Muscle of leg (tissue), 11 donors: ENCODE measurements around the gene CHST11. TPM values are rescaled to one million over a fixed set of nuclear protein-coding genes. Genes with fewer than 3 reads are reported as not detected.
A peak's percentile ranks its signal among the peaks of the same experiment; 100 is the strongest.

Experiments
- DNase-seq: peaks from one replicate; pipeline ENCODE4 v3.0.0; 2013
- H3K27ac ChIP-seq: one replicate; pipeline ENCODE4 v1.5.1; 2013; ENCODE audit warnings: mild to moderate bottlenecking, low read length, control low read depth
- H3K27me3 ChIP-seq: one replicate; pipeline ENCODE4 v1.6.1; 2013; ENCODE audit warnings: low read length; ENCODE audit not compliant: control insufficient read depth, insufficient read depth
- H3K36me3 ChIP-seq: one replicate; pipeline ENCODE4 v1.6.1; 2013; ENCODE audit warnings: low read length; ENCODE audit not compliant: control insufficient read depth, insufficient read depth
- H3K4me1 ChIP-seq: one replicate; pipeline ENCODE4 v1.6.1; 2013; ENCODE audit warnings: low read length; ENCODE audit not compliant: control insufficient read depth, insufficient read depth
- H3K4me3 ChIP-seq: one replicate; pipeline ENCODE4 v1.5.1; 2013; ENCODE audit warnings: low read length, control low read depth
- H3K9me3 ChIP-seq: replicated peaks from 2 replicates; pipeline ENCODE4 v1.6.1; 2013; ENCODE audit warnings: low read depth, low read length; ENCODE audit not compliant: control insufficient read depth
- WGBS: methylation state at CpG from one replicate; pipeline ENCODE4 v1.1.5; 2013; ENCODE audit warnings: missing lambda C conversion rate; ENCODE audit not compliant: insufficient coverage; 5-methylcytosine and 5-hydroxymethylcytosine counted together
- polyA plus RNA-seq, 8 donors: library from polyadenylated mRNA; unstranded; fragments of 120-200 nt; gene quantifications; one replicate each; pipeline versions ENCODE4 v1.2.1 to v1.2.3, GENCODE V29; 2013; ENCODE audit warnings: inconsistent platforms in 1 of 8, low replicate concordance in 1 of 8; ENCODE audit not compliant: insufficient read length in 8 of 8, insufficient read depth in 1 of 8
- total RNA-seq: library from RNA; stranded (reverse); fragments of 120-200 nt; gene quantifications from one replicate; pipeline ENCODE4 v1.2.4, GENCODE V29; 2013

CHST11 gene
- total and polyA plus RNA-seq, 9 donors, result 1.1 to 3.9 (median 2.3) TPM

GRCh38 chr12:104695453-104696148 is 238.9 kb downstream of the CHST11 start:
- no peak overlapping the region for H3K27ac ChIP-seq
- H3K9me3 ChIP-seq, result peaks cover 3% of the 10 kb centered on the region
- no peak for DNase-seq
- 24% methylated on average over 6 of the region's 12 CpGs for whole genome bisulfite sequencing
- H3K4me1 ChIP-seq, result peaks cover 9% of the 10 kb centered on the region
- no peak overlapping the region for H3K4me3 ChIP-seq
- H3K36me3 ChIP-seq, result no peaks in the 10 kb centered on the region
- H3K27me3 ChIP-seq, result no peaks in the 10 kb centered on the region

DNA sequence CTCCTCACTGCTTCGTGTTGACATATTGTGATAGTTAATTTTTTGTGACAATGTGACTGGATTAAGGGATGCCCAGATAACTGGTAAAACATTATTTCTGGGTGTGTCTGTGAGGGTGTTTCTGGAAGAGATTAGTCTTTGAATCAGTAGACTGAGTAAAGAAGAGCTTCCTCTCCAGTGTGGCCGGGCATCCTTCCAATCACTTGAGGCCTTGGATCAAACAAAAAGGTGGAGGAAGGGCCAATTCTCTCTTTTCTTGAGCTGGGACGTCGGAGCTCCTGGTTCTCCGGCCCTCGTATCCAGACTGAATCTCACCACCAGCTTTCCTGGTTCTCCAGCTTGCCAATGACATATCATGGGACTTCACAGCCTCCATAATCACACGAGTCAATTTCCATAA is 240.4 kb downstream of the CHST11 start:
- Histone ChIP-seq H3K27ac (no peak overlapping the region), H3K27me3 (no peaks in the 10 kb centered on the region), H3K4me1 (peaks cover 9% of the 10 kb centered on the region), H3K36me3 (no peaks in the 10 kb centered on the region), H3K4me3 (no peak overlapping the region), H3K9me3 (peaks cover 3% of the 10 kb centered on the region)
- no peak for DNase-seq
- WGBS, result 81% methylated on average over 5 of the region's 7 CpGs

DNA sequence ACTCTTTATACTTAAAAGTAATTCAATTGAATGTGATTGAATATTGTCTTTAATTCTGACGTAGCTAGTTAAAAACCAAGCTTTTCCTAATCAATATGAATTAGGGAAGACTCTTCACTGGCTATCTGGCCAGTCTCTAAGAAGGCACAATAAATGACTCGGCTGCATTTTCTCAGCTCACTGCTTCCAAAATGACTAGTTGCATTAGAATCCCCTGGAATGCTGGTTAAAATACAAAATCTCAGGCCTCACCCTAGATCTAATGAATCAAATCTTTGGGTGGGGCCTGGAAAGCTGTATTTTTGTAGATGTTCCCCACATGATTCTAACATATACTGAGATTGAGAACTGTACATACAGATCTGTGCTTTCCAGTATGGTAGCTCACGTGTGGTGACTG is 242.1 kb downstream of the CHST11 start:
- no peak for DNase-seq
- Histone ChIP-seq H3K9me3 (no peaks in the 10 kb centered on the region), H3K27ac (no peak overlapping the region), H3K27me3 (no peaks in the 10 kb centered on the region), H3K4me1 (peaks cover 17% of the 10 kb centered on the region), H3K36me3 (no peaks in the 10 kb centered on the region), H3K4me3 (no peak overlapping the region)
- no CpG with 5 or more reads among the region's 3 CpGs for WGBS

GRCh38 chr12:104699489-104700190 is 242.9 kb downstream of the CHST11 start:
- Histone ChIP-seq H3K9me3 (no peaks in the 10 kb centered on the region), H3K27me3 (no peaks in the 10 kb centered on the region), H3K4me3 (no peak overlapping the region), H3K27ac (no peak overlapping the region), H3K4me1 (peaks cover 23% of the 10 kb centered on the region), H3K36me3 (no peaks in the 10 kb centered on the region)
- 72% methylated on average over 2 of the region's 5 CpGs for WGBS
- DNase-seq, result no peak

DNA sequence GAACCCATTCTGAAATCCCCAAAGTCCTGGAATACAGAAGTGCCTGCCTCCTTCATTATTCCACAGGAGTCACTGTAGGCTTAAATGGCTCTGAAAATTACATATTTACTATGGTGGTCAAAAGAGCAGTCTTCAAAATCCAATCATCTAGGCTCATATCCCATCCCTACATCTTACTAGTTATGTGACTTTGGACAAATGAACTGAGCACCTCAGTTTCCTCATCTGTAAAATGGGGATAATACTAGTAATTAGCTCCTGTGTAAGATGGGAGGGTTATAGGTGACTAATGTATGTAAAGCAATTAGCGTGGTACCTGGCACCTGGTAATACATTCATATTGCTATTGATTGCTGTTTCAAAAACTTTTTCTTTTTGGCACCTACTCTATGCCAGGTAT is 243.6 kb downstream of the CHST11 start:
- Histone ChIP-seq H3K27ac (no peak overlapping the region), H3K27me3 (no peaks in the 10 kb centered on the region), H3K36me3 (no peaks in the 10 kb centered on the region), H3K4me1 (peaks cover 24% of the 10 kb centered on the region), H3K9me3 (no peaks in the 10 kb centered on the region), H3K4me3 (no peak overlapping the region)
- WGBS, result no CpG with 5 or more reads among the region's 1 CpG
- no peak for DNase-seq

GRCh38 chr12:104701301-104701700 is 244.6 kb downstream of the CHST11 start:
- no peaks in the 10 kb centered on the region for H3K27me3 ChIP-seq
- peaks cover 19% of the 10 kb centered on the region for H3K4me1 ChIP-seq
- H3K9me3 ChIP-seq, result no peaks in the 10 kb centered on the region
- no peak for DNase-seq
- 91% methylated on average over 5 of the region's 7 CpGs for WGBS
- H3K36me3 ChIP-seq, result no peaks in the 10 kb centered on the region
- H3K4me3 ChIP-seq, result no peak overlapping the region
- H3K27ac ChIP-seq, result no peak overlapping the region

DNA sequence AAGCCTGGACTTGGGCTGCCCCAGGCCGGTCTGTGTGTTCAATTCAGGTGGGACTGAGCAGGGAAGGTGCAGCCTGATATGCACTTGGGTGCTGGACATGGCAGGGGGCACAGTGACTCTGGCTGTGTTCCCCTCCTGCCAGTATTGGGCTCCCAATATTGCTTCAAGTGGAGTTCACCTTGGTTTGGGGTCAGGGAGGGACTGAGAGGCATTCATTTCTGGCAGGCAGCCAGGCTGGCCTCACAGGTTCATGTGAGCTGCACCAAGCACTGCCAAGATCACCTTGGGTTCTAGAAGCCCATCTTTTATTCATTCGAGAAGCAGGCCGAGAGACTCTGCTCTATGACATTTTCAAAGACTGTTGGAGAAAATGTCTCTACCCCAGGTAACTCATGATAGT is 245.0 kb downstream of the CHST11 start:
- Histone ChIP-seq H3K4me1 (peaks cover 19% of the 10 kb centered on the region), H3K36me3 (no peaks in the 10 kb centered on the region), H3K4me3 (no peak overlapping the region), H3K27me3 (no peaks in the 10 kb centered on the region), H3K27ac (no peak overlapping the region), H3K9me3 (no peaks in the 10 kb centered on the region)
- no peak for DNase-seq
- 95% methylated on average over 3 of the region's 3 CpGs for WGBS

DNA sequence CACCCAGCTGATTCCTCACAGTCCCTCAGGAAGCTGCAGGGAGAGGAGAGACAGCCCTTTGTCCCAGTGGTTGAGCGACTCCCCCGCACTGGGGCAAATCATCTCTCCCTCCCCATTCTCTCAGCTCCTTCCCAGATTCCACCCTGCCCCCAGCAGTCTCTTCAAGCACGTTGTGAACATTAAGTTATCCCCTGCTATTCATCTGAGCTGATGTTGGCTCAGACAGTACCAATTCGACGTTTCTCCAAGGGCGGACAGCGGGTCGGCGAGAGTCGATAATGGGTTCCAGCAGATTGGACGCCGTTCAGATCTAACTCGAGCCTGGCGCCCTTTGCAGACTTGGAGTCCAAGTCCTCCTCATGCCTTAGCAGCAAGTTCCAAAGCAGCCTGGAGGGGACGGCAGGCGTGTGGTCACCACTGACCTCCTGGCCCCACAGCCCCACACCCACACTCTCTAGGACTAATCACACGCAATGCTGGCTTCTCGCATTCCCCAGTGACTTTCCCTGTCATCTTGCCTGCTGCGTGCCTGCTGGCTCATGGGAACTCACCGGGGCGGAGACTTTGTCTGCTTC is 245.9 kb downstream of the CHST11 start:
- Histone ChIP-seq H3K27me3 (no peaks in the 10 kb centered on the region), H3K36me3 (no peaks in the 10 kb centered on the region), H3K4me1 (peaks cover 16% of the 10 kb centered on the region), H3K4me3 (no peak overlapping the region), H3K9me3 (no peaks in the 10 kb centered on the region), H3K27ac (no peak overlapping the region)
- 19% methylated on average over 19 of the region's 21 CpGs for WGBS
- DNase-seq, result peak; percentile 89

DNA sequence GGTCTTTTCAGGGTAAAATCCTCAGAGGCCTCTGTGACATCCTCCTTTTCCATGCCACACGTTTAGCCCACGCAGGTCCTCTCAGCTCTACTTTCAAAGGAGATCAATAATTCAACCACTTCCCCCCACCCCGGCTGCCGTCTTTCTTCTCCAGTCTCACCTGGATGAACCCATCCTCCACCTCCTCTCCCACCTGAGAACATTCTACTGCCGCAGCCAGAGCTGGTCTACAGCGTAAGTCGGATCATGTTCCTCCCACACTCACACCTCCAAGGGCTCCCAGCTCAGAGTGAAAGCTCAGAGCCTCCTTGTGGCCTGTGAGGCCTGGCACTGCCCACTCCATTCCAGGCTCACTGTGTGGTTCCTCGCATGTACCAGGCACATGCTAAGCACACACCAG is 246.6 kb downstream of the CHST11 start:
- Histone ChIP-seq H3K9me3 (no peaks in the 10 kb centered on the region), H3K27ac (no peak overlapping the region), H3K27me3 (no peaks in the 10 kb centered on the region), H3K36me3 (no peaks in the 10 kb centered on the region), H3K4me1 (peaks cover 16% of the 10 kb centered on the region), H3K4me3 (no peak overlapping the region)
- DNase-seq, result no peak
- 85% methylated on average over 8 of the region's 8 CpGs for WGBS

DNA sequence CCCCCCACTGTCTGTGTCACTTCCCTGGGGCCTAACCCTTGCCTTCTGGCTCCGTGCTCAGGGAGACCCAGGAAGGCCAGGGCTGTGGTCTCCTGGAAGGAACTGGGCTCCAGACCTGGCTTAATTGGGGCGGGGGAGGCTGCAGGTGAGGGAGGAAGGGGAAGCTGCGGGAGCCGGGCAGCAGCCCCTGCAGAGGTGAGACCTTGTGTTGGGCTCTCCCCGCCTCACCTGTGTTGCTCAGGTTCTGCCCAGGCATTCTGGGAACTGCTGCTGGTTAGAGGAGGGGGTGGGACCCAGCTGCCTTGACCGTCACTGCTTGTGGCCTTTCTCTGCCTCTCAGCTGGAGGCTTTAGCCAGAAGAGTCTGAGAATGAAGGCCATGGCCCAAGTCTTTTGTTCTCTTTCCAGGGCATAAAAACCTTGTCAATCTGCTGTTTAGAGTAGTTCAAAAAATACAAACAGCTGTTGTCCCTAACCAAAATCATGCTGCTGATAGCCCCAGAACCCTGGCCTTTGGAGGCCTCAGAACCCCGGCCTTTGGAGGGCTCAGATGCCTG is 247.6 kb downstream of the CHST11 start:
- no peaks in the 10 kb centered on the region for H3K9me3 ChIP-seq
- H3K27ac ChIP-seq, result no peak overlapping the region
- H3K27me3 ChIP-seq, result no peaks in the 10 kb centered on the region
- H3K36me3 ChIP-seq, result no peaks in the 10 kb centered on the region
- 78% methylated on average over 3 of the region's 7 CpGs for WGBS
- H3K4me3 ChIP-seq, result no peak overlapping the region
- DNase-seq, result no peak
- H3K4me1 ChIP-seq, result peaks cover 16% of the 10 kb centered on the region
